Psoas muscle (tissue), 8 donors: Measurements from ENCODE around the gene KCNJ1. TPM values are rescaled to one million over a fixed set of nuclear protein-coding genes. Genes with fewer than 3 reads are reported as not detected.

Source experiments
- ATAC-seq, 4 donors: fragments of 200-7000 bp; cut with Tn5 transposase; one replicate each; pipeline ENCODE4 v1.9.1; 2020; ENCODE audit warnings: moderate library complexity in 3 of 4, mild to moderate bottlenecking in 2 of 4
- DNase-seq, 2 donors: peaks; one replicate each; pipeline ENCODE4 v3.0.0-alpha.2; 2020
- H3K27ac ChIP-seq: fragments of 200-600 bp; one replicate; pipeline ENCODE4 v1.8.0; 2022
- H3K27me3 ChIP-seq, 3 donors: fragments of 200-600 bp in 1 of 3; one replicate each; pipeline versions ENCODE4 v1.6.1 to v1.8.0; 2013 to 2022; ENCODE audit warnings: low read length in 2 of 3, mild to moderate bottlenecking in 2 of 3, moderate library complexity in 1 of 3; ENCODE audit not compliant: insufficient read depth in 3 of 3
- H3K36me3 ChIP-seq, 2 donors: fragments of 200-600 bp in 1 of 2; one replicate each; pipeline versions ENCODE4 v1.6.1 to v1.8.0; 2013 to 2022; ENCODE audit warnings: low read depth in 1 of 2, mild to moderate bottlenecking in 1 of 2, moderate library complexity in 1 of 2; ENCODE audit not compliant: insufficient read depth in 1 of 2
- H3K4me1 ChIP-seq: fragments of 200-600 bp; one replicate; pipeline ENCODE4 v1.8.0; 2022
- H3K4me3 ChIP-seq: fragments of 200-600 bp; one replicate; pipeline ENCODE4 v1.8.0; 2022; ENCODE audit warnings: mild to moderate bottlenecking
- H3K9me3 ChIP-seq: fragments of 200-600 bp; one replicate; pipeline ENCODE4 v1.8.0; 2022
- CTCF ChIP-seq: fragments of 200-600 bp; IDR thresholded peaks from one replicate; pipeline ENCODE4 v1.8.0; 2022; ENCODE audit warnings: antibody characterized with exemption
- WGBS, 3 donors: extraction: QIAGEN DNeasy Blood & Tissue Kit; methylation state at CpG; one replicate each; pipeline versions ENCODE4 v1.1.6 to v1.1.7; 2013; 5-methylcytosine and 5-hydroxymethylcytosine counted together
- intact Hi-C, 2 donors: fragments of 100-400 bp; cut with DNase I; formaldehyde crosslinking; loops; one replicate each; pipeline versions ENCODE4 v1.11.0 to v1.14.2; 2022
- polyA plus RNA-seq, 3 donors: library from polyadenylated mRNA; stranded (reverse); fragments of 200-250 nt; gene quantifications; one replicate each; pipeline ENCODE4 v1.2.3, GENCODE V29; 2013
- total RNA-seq, 4 donors: library from RNA; stranded (reverse); fragmentation: NEBNext Ultra II Directional in 2 of 4; extraction: Animal tissue kit (Norgen Biotek cat#: 25700) in 2 of 4; gene quantifications; one replicate each; pipeline versions ENCODE4 v1.2.1 to v1.2.4, GENCODE V29; 2021 to 2023
- donor health status: healthy with polysubstance abuse.
- donor health status: DM: no; HTN: no; CAD: no; lungs with moderate emphysema.
- donor health status: Bipolar disorder and iron deficiency.
- donor health status: healthy.
- donor health status: DM: yes; HTN: yes; CAD: no.
- donor health status: DM: no; HTN: no; CAD: no.
- donor health status: DM: no; HTN: no; CAD: no.
- donor health status: DM: yes; HTN: yes; CAD: no.

Gene KCNJ1
- total and polyA plus RNA-seq, 7 donors: not detected

- WGBS, 3 donors: 65 to 69% (median 68%) methylated on average over 5 of the region's 5 CpGs
- Histone ChIP-seq H3K4me3 (no peak overlapping the region), H3K4me1 (no peaks in the 10 kb centered on the region), H3K27ac (no peak overlapping the region), H3K36me3 (no peaks in the 10 kb centered on the region), H3K9me3 (no peaks in the 10 kb centered on the region), H3K27me3 (peaks cover 0 to 16% (median 6%) of the 10 kb centered on the region in 3 donors)
- no peak for DNase-seq
- no peak for ATAC-seq
- intact Hi-C loops: loop anchor here (2.0 to 10.0 kb wide), 3 partner anchors 74 to 862 kb away; no protein-coding TSS in a partner anchor
- no peak for TF ChIP-seq CTCF
Observed at GRCh38 chr11:128882451-128882850, 15.4 kb upstream of the KCNJ1 start.

DNA sequence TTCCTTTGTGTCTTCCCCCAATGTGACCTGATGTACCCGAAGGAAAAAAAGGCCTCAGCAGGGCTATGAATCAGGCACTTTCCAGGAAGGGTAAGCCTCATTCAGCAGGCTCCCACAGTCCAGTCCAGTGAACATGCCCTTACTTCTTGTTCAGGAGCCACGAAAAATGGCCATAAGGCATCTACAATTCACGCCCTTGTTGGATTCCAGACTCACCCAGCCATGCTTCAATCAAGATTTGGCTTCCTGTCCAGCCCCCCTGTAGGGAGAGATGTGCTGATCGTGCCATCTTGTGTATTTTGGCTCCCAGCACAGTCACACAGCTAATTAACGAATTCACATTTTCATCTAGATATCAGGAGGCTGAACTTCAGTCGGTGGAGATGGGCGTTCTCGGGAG is 14.1 kb upstream of the KCNJ1 start:
- Histone ChIP-seq H3K27me3 (peaks cover 0 to 16% (median 6%) of the 10 kb centered on the region in 3 donors), H3K36me3 (no peaks in the 10 kb centered on the region), H3K9me3 (no peaks in the 10 kb centered on the region), H3K4me1 (no peaks in the 10 kb centered on the region), H3K4me3 (no peak overlapping the region), H3K27ac (no peak overlapping the region)
- 69 to 82% (median 72%) methylated on average over 8 of the region's 8 CpGs for WGBS, 3 donors
- no peak for TF ChIP-seq CTCF
- intact Hi-C loops: loop anchor here in 1 of 2 donors (10.0 kb wide), 2 partner anchors 454 to 864 kb away; no protein-coding TSS in a partner anchor
- no peak for ATAC-seq
- DNase-seq: no peak

DNA sequence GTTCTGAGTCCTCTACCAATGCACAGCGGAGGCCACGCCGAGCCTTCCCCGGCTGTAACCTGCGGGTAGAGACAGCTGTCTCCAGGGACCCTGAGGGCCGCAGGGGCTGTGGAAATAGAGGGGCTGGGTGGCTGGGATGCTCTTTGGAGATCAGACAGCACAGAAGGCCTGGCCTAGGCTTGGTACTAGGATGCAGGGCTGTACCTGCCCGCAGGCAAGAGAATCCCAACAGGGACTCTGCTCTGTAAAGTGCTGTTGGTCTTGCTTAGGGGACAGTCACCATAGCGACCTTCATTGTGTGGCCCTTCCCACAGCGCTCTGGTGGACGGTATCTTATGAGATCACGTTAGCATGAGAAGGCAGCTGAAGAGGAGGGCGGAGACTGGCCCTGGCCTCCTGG is 12.7 kb upstream of the KCNJ1 start:
- H3K27ac ChIP-seq: no peak overlapping the region
- DNase-seq (no peak), ATAC-seq (no peak)
- no peaks in the 10 kb centered on the region for H3K36me3 ChIP-seq
- no peaks in the 10 kb centered on the region for H3K4me1 ChIP-seq
- WGBS, 3 donors: 81 to 85% (median 85%) methylated on average over 12 of the region's 12 CpGs
- no peak for TF ChIP-seq CTCF
- no peak overlapping the region for H3K4me3 ChIP-seq
- peaks cover 0 to 16% (median 6%) of the 10 kb centered on the region in 3 donors for H3K27me3 ChIP-seq
- no peaks in the 10 kb centered on the region for H3K9me3 ChIP-seq
- intact Hi-C loops: loop anchor here in 1 of 2 donors (10.0 kb wide), 2 partner anchors 455 to 865 kb away; no protein-coding TSS in a partner anchor

- TF ChIP-seq CTCF: no peak
- intact Hi-C loops: no loop called here
- WGBS, 3 donors: 67 to 75% (median 73%) methylated on average over 2 of the region's 2 CpGs
- no peak overlapping the region for H3K27ac ChIP-seq
- no peaks in the 10 kb centered on the region for H3K4me1 ChIP-seq
- no peak overlapping the region for H3K4me3 ChIP-seq
- DNase-seq: no peak
- H3K36me3 ChIP-seq: no peaks in the 10 kb centered on the region
- no peaks in the 10 kb centered on the region for H3K9me3 ChIP-seq
- no peak for ATAC-seq
- H3K27me3 ChIP-seq: peaks cover 0 to 15% (median 6%) of the 10 kb centered on the region in 3 donors
Observed at GRCh38 chr11:128878455-128878854, 11.4 kb upstream of the KCNJ1 start.

DNA sequence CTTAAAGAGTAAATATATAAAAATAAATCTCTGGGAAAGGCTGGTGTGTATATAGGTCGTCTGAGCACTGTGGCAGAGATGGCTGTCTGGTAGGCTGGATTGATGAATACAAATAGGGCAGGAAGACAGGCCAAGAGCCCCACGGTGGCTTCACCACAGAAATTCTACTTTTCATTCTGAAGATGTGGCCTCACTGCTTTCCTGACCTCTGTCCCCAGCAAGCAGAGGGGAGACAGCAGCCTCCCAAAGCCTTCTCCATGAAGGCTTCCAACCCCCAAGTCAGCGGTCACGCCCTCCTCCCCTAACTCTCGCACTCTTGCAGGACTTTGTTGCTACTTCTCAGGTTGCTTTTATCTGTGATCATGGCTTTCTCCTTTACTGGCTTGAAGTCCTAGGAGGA is 10.6 kb upstream of the KCNJ1 start:
- no peak for DNase-seq
- Histone ChIP-seq H3K27me3 (peaks cover 0 to 10% (median 6%) of the 10 kb centered on the region in 3 donors), H3K27ac (no peak overlapping the region), H3K36me3 (no peaks in the 10 kb centered on the region), H3K4me1 (no peaks in the 10 kb centered on the region), H3K4me3 (no peak overlapping the region), H3K9me3 (no peaks in the 10 kb centered on the region)
- no peak for ATAC-seq
- no peak for TF ChIP-seq CTCF
- intact Hi-C loops: no loop called here
- WGBS, 3 donors: 80 to 83% (median 81%) methylated on average over 5 of the region's 5 CpGs
